ENCODE measurements around the gene PLEKHG3. TPM values are rescaled to one million over a fixed set of nuclear protein-coding genes. Genes with fewer than 3 reads are reported as not detected.

The PLEKHG3 gene
- total and polyA plus RNA-seq, 2 donors (not counting 1 experiment from before 2014, with no cell fraction given), result 0.17 to 3.0 TPM

DNA sequence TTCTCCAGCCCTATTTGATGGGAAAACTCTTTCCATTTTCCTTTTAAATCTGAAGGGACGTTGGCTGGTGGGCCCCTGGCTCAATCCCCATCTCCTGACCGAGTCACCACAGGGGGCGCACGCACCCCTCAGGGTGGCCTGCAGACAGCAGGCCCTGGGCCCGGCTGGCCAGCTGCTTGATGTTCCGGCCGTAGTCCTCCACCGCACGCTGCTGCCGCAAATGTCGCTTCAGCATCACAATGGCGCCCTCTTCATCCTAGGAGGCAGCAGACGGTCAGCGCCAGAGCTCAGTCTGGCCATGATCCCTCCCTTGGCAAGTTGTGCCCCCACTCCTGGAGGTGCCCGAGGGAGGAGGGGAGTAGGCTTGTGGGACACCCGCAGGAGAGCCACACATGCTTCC, 70.0 kb downstream of the PLEKHG3 start:
- Histone ChIP-seq H3K4me1 (ENCODE audit: control insufficient read depth, extremely low read depth, insufficient read depth, low read length) (no peaks in the 10 kb centered on the region), H3K9ac (ENCODE audit: insufficient read depth, low read length) (no peak overlapping the region), H3K27me3 (ENCODE audit: control insufficient read depth, insufficient read depth, low read length) (peaks cover 13% of the 10 kb centered on the region)

DNA sequence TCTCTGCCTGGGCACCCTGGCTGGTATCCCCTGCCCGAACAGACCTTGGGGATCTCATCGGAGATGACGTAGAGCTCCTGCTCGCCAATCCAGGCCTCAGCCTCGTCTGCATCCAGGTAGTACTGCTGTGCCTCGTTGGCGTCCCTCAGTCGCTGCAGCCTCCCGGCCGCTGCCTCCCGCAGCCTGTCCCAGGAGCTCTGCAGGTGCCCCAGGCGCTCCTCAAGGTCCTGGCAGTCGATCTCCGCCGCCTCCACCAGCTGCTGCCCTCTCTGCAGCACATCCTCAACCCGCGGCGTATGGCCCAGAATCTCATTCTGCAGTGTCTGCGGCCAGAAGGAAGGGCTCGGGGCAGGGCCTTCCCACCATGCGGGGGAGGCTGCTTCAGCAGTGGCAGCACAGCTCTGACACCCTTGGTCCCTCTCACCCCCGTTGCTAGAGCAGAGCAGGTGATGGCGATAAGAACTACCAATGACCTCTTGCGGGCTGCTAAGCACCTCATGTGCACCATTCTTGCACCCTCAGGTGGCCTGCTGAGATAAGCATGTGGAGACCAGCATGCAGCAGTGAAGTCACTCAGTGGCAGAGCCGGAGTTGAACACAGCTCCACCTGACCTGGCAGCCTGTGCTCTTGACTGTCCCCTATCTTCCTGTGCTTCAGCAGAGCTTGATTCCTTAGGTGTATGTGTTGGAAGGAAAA, 71.0 kb downstream of the PLEKHG3 start:
- Histone ChIP-seq H3K4me2 (ENCODE audit: extremely low read depth, insufficient read depth, low read length) (no peak overlapping the region), H3K9me3 (ENCODE audit: control insufficient read depth, insufficient read depth, low read depth, low read length) (no peaks in the 10 kb centered on the region), H3K79me2 (ENCODE audit: control insufficient read depth, insufficient read depth, low read length) (no peaks in the 10 kb centered on the region), H4K20me1 (ENCODE audit: control insufficient read depth, extremely low read depth, insufficient read depth, low read length) (no peaks in the 10 kb centered on the region), H3K9ac (ENCODE audit: insufficient read depth, low read length) (no peak overlapping the region), H3K4me1 (ENCODE audit: control insufficient read depth, extremely low read depth, insufficient read depth, low read length) (no peaks in the 10 kb centered on the region), H3K27ac (ENCODE audit: insufficient read depth, low read length) (no peak overlapping the region), H2AFZ (ENCODE audit: low read length) (no peak overlapping the region), H3K4me3 (replicated peaks in 1 of 4; ENCODE audit: control extremely low read depth in 1 of 4, insufficient read depth in 1 of 4, low read depth in 3 of 4, low read length in 4 of 4) (no peak overlapping the region), H3K36me3 (ENCODE audit: control insufficient read depth, insufficient read depth, low read length) (no peaks in the 10 kb centered on the region), H3K27me3 (ENCODE audit: control insufficient read depth, insufficient read depth, low read length) (peaks cover 13% of the 10 kb centered on the region)
- TF ChIP-seq, protein P1, sequence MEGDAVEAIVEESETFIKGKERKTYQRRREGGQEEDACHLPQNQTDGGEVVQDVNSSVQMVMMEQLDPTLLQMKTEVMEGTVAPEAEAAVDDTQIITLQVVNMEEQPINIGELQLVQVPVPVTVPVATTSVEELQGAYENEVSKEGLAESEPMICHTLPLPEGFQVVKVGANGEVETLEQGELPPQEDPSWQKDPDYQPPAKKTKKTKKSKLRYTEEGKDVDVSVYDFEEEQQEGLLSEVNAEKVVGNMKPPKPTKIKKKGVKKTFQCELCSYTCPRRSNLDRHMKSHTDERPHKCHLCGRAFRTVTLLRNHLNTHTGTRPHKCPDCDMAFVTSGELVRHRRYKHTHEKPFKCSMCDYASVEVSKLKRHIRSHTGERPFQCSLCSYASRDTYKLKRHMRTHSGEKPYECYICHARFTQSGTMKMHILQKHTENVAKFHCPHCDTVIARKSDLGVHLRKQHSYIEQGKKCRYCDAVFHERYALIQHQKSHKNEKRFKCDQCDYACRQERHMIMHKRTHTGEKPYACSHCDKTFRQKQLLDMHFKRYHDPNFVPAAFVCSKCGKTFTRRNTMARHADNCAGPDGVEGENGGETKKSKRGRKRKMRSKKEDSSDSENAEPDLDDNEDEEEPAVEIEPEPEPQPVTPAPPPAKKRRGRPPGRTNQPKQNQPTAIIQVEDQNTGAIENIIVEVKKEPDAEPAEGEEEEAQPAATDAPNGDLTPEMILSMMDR (conservative IDR thresholded peaks at IDR 0.05 in 1 of 2, IDR thresholded peaks at IDR 0.05 in 1 of 2; ENCODE audit: low read depth in 1 of 2, low read length in 2 of 2), result no peak
- DNase-seq (ENCODE audit: low read depth in 2 of 2), result no peak

More for the DNA sequence above, 70.0 kb downstream of the PLEKHG3 start:
- no peak for TF ChIP-seq EZH2 (IDR thresholded peaks at IDR 0.05; ENCODE audit: low read length, missing control alignments)
- TF ChIP-seq, protein P1 (conservative IDR thresholded peaks at IDR 0.05 in 1 of 2, IDR thresholded peaks at IDR 0.05 in 1 of 2; ENCODE audit: low read depth in 1 of 2, low read length in 2 of 2), result no peak
- Histone ChIP-seq H3K4me2 (ENCODE audit: extremely low read depth, insufficient read depth, low read length) (no peak overlapping the region), H3K27ac (ENCODE audit: insufficient read depth, low read length) (no peak overlapping the region), H2AFZ (ENCODE audit: low read length) (no peak overlapping the region), H3K9me3 (ENCODE audit: control insufficient read depth, insufficient read depth, low read depth, low read length) (no peaks in the 10 kb centered on the region), H3K4me3 (replicated peaks in 1 of 4; ENCODE audit: control extremely low read depth in 1 of 4, insufficient read depth in 1 of 4, low read depth in 3 of 4, low read length in 4 of 4) (no peak overlapping the region), H3K36me3 (ENCODE audit: control insufficient read depth, insufficient read depth, low read length) (no peaks in the 10 kb centered on the region), H4K20me1 (ENCODE audit: control insufficient read depth, extremely low read depth, insufficient read depth, low read length) (no peaks in the 10 kb centered on the region), H3K79me2 (ENCODE audit: control insufficient read depth, insufficient read depth, low read length) (no peaks in the 10 kb centered on the region)
- no peak for DNase-seq (ENCODE audit: low read depth in 2 of 2)

DNA sequence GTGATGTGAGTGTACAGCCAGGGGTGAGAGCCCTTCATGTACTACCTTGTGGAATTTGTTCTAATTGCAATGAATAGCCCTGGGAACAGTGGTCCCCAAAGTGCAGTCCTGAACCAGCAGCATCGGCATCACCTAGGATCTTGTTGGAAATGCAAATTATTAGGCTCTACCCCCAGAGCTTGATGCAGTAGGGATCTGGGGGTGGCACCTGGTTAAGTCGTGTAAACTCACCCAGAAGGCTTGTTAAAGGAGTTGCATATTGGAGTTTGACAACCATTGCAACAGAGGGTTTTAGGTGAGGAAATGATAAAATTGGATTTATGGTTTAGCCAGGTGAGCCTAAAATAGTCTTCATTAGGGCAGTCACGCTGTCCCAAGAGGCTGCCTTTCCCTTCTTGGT, 73.2 kb downstream of the PLEKHG3 start:
- Histone ChIP-seq H3K27ac (ENCODE audit: insufficient read depth, low read length) (no peak overlapping the region), H3K4me2 (ENCODE audit: extremely low read depth, insufficient read depth, low read length) (no peak overlapping the region), H3K79me2 (ENCODE audit: control insufficient read depth, insufficient read depth, low read length) (no peaks in the 10 kb centered on the region), H3K4me1 (ENCODE audit: control insufficient read depth, extremely low read depth, insufficient read depth, low read length) (no peaks in the 10 kb centered on the region), H3K9ac (ENCODE audit: insufficient read depth, low read length) (no peak overlapping the region), H3K4me3 (replicated peaks in 1 of 4; ENCODE audit: control extremely low read depth in 1 of 4, insufficient read depth in 1 of 4, low read depth in 3 of 4, low read length in 4 of 4) (no peak overlapping the region), H3K9me3 (ENCODE audit: control insufficient read depth, insufficient read depth, low read depth, low read length) (no peaks in the 10 kb centered on the region), H3K27me3 (ENCODE audit: control insufficient read depth, insufficient read depth, low read length) (peaks cover 13% of the 10 kb centered on the region), H3K36me3 (ENCODE audit: control insufficient read depth, insufficient read depth, low read length) (no peaks in the 10 kb centered on the region), H4K20me1 (ENCODE audit: control insufficient read depth, extremely low read depth, insufficient read depth, low read length) (no peaks in the 10 kb centered on the region), H2AFZ (ENCODE audit: low read length) (no peak overlapping the region)
- DNase-seq (ENCODE audit: low read depth in 2 of 2), result no peak
- TF ChIP-seq, protein P1 (conservative IDR thresholded peaks at IDR 0.05 in 1 of 2, IDR thresholded peaks at IDR 0.05 in 1 of 2; ENCODE audit: low read depth in 1 of 2, low read length in 2 of 2), result no peak
- no peak for TF ChIP-seq EZH2 (IDR thresholded peaks at IDR 0.05; ENCODE audit: low read length, missing control alignments)

Measured in fibroblast of lung (primary cell).